RKO (cell line): Measurements from ENCODE around the gene REG3A.

Source experiments
- DNase-seq: peaks from one replicate; pipeline ENCODE4 v3.0.0-alpha.2; 2016; ENCODE audit warnings: low spot score

The REG3A gene

GRCh38 chr2:79120194-79120713, 39.3 kb downstream of the REG3A start, which contains the start of gene REG1A:
Gene REG1A (plus strand): TSS chr2:79120488. CDS start chr2:79120862, 374 bp downstream.
- no peak for DNase-seq

- DNase-seq, result no peak
These were observed 42.3 kb downstream of the REG3A start for GRCh38 chr2:79116997-79117928.

- no peak for DNase-seq
These were observed 44.6 kb downstream of the REG3A start for GRCh38 chr2:79114797-79115494.

GRCh38 chr2:79112269-79112668, 47.3 kb downstream of the REG3A start:
- DNase-seq, result no peak
